SK-N-SH (cell line): ENCODE data around the gene FAM168A. TPM values are rescaled to one million over a fixed set of nuclear protein-coding genes. Genes with fewer than 3 reads are reported as not detected.

Source experiments
- CTCF ChIA-PET: fragments of 300-600, 350-600 bp; formaldehyde crosslinking; extraction: SDS; loops from one replicate; lab custom pipeline; 2021; lab: Yijun Ruan, JAX
- POLR2A ChIA-PET: fragments of 350-600 bp; sonication (Branson Sonifier 250); formaldehyde crosslinking; extraction: SDS; loops from one replicate; lab custom pipeline; 2020; ENCODE audit warnings: antibody characterized with exemption, inconsistent platforms; lab: Yijun Ruan, JAX
- DNase-seq: peaks from one replicate; pipeline ENCODE4 v3.0.0; 2012
- H2AFZ ChIP-seq: fragments of 200-600 bp; sonication (generic); 2 replicates; pipeline ENCODE4 v1.8.1; 2016; ENCODE audit warnings: antibody characterized with exemption, mild to moderate bottlenecking, low read depth
- H3F3A ChIP-seq: fragments of 200-600 bp; sonication (generic); replicated peaks from 2 replicates; pipeline ENCODE3; 2016; ENCODE audit warnings: antibody characterized with exemption, mild to moderate bottlenecking; ENCODE audit not compliant: insufficient read depth
- H3K27ac ChIP-seq, 2 experiments: fragments of 200-500 bp in 1 of 2; fragments of 200-600 bp in 1 of 2; sonication (Bioruptor generic) in 1 of 2; sonication (generic), shearing (Covaris generic) in 1 of 2; 2 replicates each; pipeline versions ENCODE4 v1.5.1 to v1.6.1; 2014 to 2016; ENCODE audit warnings: low read depth in 2 of 2, inconsistent platforms in 1 of 2, low read length in 1 of 2, mild to moderate bottlenecking in 1 of 2, mixed read lengths in 1 of 2
- H3K27me3 ChIP-seq: fragments of 200-600 bp; sonication (generic), shearing (Covaris generic); 2 replicates; pipeline ENCODE4 v1.6.1; 2016; ENCODE audit warnings: mixed run types; ENCODE audit not compliant: insufficient read depth
- H3K36me3 ChIP-seq, 2 experiments: fragments of 200-500 bp in 1 of 2; fragments of 200-600 bp in 1 of 2; sonication (Bioruptor generic) in 1 of 2; sonication (generic) in 1 of 2; replicated peaks in 1 of 2; 2 replicates each; pipeline versions ENCODE3 to v1.5.1; 2014 to 2016; ENCODE audit warnings: low read length in 1 of 2, mild to moderate bottlenecking in 1 of 2; ENCODE audit not compliant: insufficient read depth in 2 of 2, control insufficient read depth in 1 of 2
- H3K4me1 ChIP-seq, 2 experiments: fragments of 200-500 bp in 1 of 2; fragments of 200-600 bp in 1 of 2; sonication (Bioruptor generic) in 1 of 2; sonication (generic), shearing (Covaris generic) in 1 of 2; 2 replicates each; pipeline versions ENCODE4 v1.5.1 to v1.6.1; 2014 to 2016; ENCODE audit warnings: low read depth in 1 of 2, low read length in 1 of 2, mixed run types in 1 of 2; ENCODE audit not compliant: insufficient read depth in 2 of 2, control insufficient read depth in 1 of 2
- H3K4me2 ChIP-seq: fragments of 200-600 bp; sonication (generic), shearing (Covaris generic); 2 replicates; pipeline ENCODE4 v1.6.1; 2017; ENCODE audit warnings: mixed run types
- H3K4me3 ChIP-seq, 2 experiments: fragments of 200-500 bp in 1 of 2; fragments of 200-600 bp in 1 of 2; sonication (Bioruptor generic) in 1 of 2; sonication (generic), shearing (Covaris generic) in 1 of 2; 2 replicates each; pipeline versions ENCODE4 v1.5.1 to v1.8.1; 2014 to 2016; ENCODE audit warnings: low read depth in 2 of 2, inconsistent platforms in 1 of 2, low read length in 1 of 2, mild to moderate bottlenecking in 1 of 2, mixed read lengths in 1 of 2, moderate library complexity in 1 of 2
- H3K79me2 ChIP-seq: fragments of 200-600 bp; sonication (generic); 2 replicates; pipeline ENCODE4 v1.8.1; 2017; ENCODE audit warnings: mild to moderate bottlenecking; ENCODE audit not compliant: insufficient read depth
- H3K9ac ChIP-seq: fragments of 200-600 bp; sonication (generic); 2 replicates; pipeline ENCODE4 v1.6.1; 2017; ENCODE audit warnings: mixed run types
- H3K9me2 ChIP-seq: fragments of 200-600 bp; sonication (generic); 2 replicates; pipeline ENCODE4 v1.6.1; 2017; ENCODE audit warnings: mixed run types
- H3K9me3 ChIP-seq: fragments of 200-600 bp; sonication (generic); 2 replicates; pipeline ENCODE4 v1.6.1; 2017; ENCODE audit warnings: mixed run types, mild to moderate bottlenecking, moderate library complexity
- H4K20me1 ChIP-seq: fragments of 200-600 bp; sonication (generic); 2 replicates; pipeline ENCODE4 v1.6.1; 2017; ENCODE audit warnings: mild to moderate bottlenecking, mixed run types; ENCODE audit not compliant: insufficient read depth
- CTCF ChIP-seq: fragments of 200-600 bp; sonication (generic); IDR thresholded peaks from 2 replicates; pipeline ENCODE4 v1.6.1; 2017; ENCODE audit warnings: antibody characterized with exemption, mild to moderate bottlenecking, moderate library complexity
- ELF1 ChIP-seq: IDR thresholded peaks from 2 replicates; pipeline ENCODE4 v1.4.0; 2012
- EZH2phosphoT487 ChIP-seq: fragments of 200-600 bp; sonication (generic); IDR thresholded peaks from 2 replicates; pipeline ENCODE4 v1.6.1; 2017; ENCODE audit warnings: low read depth, mixed run types, mild to moderate bottlenecking, antibody characterized with exemption, moderate library complexity, borderline replicate concordance
- FOSL2 ChIP-seq: IDR thresholded peaks from 2 replicates; pipeline ENCODE4 v1.4.0; 2012; ENCODE audit warnings: low read depth, mild to moderate bottlenecking, moderate library complexity, borderline replicate concordance
- FOXJ3 ChIP-seq: sonication (generic); formaldehyde crosslinking; IDR thresholded peaks from 2 replicates; pipeline ENCODE4 v1.5.1; 2020; ENCODE audit warnings: mild to moderate bottlenecking, missing genetic modification reagents
- NFIC ChIP-seq: IDR thresholded peaks from 2 replicates; pipeline ENCODE4 v1.4.0; 2012; ENCODE audit warnings: borderline replicate concordance
- RAD21 ChIP-seq: IDR thresholded peaks from 2 replicates; pipeline ENCODE4 v1.6.1; 2012; ENCODE audit warnings: mild to moderate bottlenecking, low read length
- RCOR1 ChIP-seq: fragments of 150-350 bp; IDR thresholded peaks from 2 replicates; pipeline ENCODE4 v1.6.1; 2017; ENCODE audit warnings: antibody characterized with exemption, low read length
- RFX5 ChIP-seq: IDR thresholded peaks from 2 replicates; pipeline ENCODE4 v1.6.1; 2012; ENCODE audit warnings: mild to moderate bottlenecking, improper control_type of control experiment, low read length
- RXRA ChIP-seq: IDR thresholded peaks from 2 replicates; pipeline ENCODE4 v1.4.0; 2012; ENCODE audit warnings: low read depth, mild to moderate bottlenecking, borderline replicate concordance
- SMC3 ChIP-seq: IDR thresholded peaks from 2 replicates; pipeline ENCODE4 v1.6.1; 2012; ENCODE audit warnings: low read depth, low read length, improper control_type of control experiment
- TCF12 ChIP-seq: IDR thresholded peaks from 2 replicates; pipeline ENCODE4 v1.4.0; 2012
- YY1 ChIP-seq: IDR thresholded peaks from 2 replicates; pipeline ENCODE4 v1.4.0; 2012; ENCODE audit warnings: low read depth, mild to moderate bottlenecking
- WGBS: methylation state at CpG from one replicate; pipeline ENCODE4 v1.1.6; 2017; ENCODE audit warnings: low lambda C conversion rate; 5-methylcytosine and 5-hydroxymethylcytosine counted together
- polyA plus RNA-seq, 3 experiments: library from polyadenylated mRNA; depleted of rRNA; stranded (reverse); fragments of >200 nt; gene quantifications; 2 replicates each; pipeline ENCODE4 v1.2.3, GENCODE V29; 2012
- TF ChIP-seq, protein P1 (sequence below): IDR thresholded peaks from 2 replicates; pipeline ENCODE4; 2012

The FAM168A gene
- polyA plus RNA-seq, 1 of the 3 experiments (the other 2 are of a cell fraction): 17.8 TPM

GRCh38 chr11:73508243-73509176 lies 89.4 kb downstream of the FAM168A start:
- H3K27ac ChIP-seq: no peak overlapping the region
- no peaks in the 10 kb centered on the region for H3K36me3 ChIP-seq
- no peak overlapping the region for H3K9ac ChIP-seq
- DNase-seq: no peak
- H3K9me3 ChIP-seq: no peaks in the 10 kb centered on the region
- no peak overlapping the region for H3K4me2 ChIP-seq
- ChIA-PET POLR2A (no interaction called here), CTCF (interaction anchor here (1.2 to 5.4 kb wide), 2 partner anchors 13 to 29 kb away, joined by 4 to 36 read pairs; no protein-coding TSS in a partner anchor)
- H3F3A ChIP-seq: peaks cover 12% of the 10 kb centered on the region
- no peak overlapping the region for H3K4me3 ChIP-seq
- H3K4me1 ChIP-seq: peaks cover 0 to 6% of the 10 kb centered on the region in 2 experiments; a peak in 3 of 4 replicates
- 95% methylated on average over 10 of the region's 10 CpGs for WGBS
- H3K79me2 ChIP-seq: peaks cover 26% of the 10 kb centered on the region; the same call in 1 of the 2 replicates
- no peak overlapping the region for H2AFZ ChIP-seq
- H3K27me3 ChIP-seq: no peaks in the 10 kb centered on the region
- H4K20me1 ChIP-seq: no peaks in the 10 kb centered on the region
- no peaks in the 10 kb centered on the region for H3K9me2 ChIP-seq
- TF ChIP-seq NFIC (no peak), EZH2phosphoT487 (no peak), TCF12 (no peak), CTCF (no peak), RAD21 (no peak), FOXJ3 (CRISPR knock-in tag) (no peak), RXRA (no peak), RCOR1 (no peak), SMC3 (no peak), RFX5 (no peak), YY1 (no peak), ELF1 (no peak)
- TF ChIP-seq, protein P1, sequence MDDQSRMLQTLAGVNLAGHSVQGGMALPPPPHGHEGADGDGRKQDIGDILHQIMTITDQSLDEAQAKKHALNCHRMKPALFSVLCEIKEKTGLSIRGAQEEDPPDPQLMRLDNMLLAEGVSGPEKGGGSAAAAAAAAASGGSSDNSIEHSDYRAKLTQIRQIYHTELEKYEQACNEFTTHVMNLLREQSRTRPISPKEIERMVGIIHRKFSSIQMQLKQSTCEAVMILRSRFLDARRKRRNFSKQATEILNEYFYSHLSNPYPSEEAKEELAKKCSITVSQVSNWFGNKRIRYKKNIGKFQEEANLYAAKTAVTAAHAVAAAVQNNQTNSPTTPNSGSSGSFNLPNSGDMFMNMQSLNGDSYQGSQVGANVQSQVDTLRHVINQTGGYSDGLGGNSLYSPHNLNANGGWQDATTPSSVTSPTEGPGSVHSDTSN: no peak

DNA sequence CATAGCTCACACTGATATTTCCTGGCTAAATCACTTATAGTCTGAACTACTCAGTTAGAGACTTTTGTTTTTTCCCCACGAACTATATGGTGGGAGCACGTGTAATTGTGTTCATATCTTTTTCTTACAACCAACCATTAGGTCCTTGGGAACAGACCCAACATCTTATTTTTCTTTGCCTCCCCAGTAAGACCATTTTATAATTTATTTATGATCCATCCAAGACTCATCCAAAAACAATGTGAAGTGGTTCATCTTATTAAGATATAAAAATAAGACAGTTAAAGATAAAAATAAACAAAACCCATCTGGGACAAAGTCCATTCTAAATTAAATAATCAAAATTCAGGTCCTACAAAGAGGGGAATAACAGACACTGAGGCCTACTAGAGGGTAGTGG lies 90.8 kb downstream of the FAM168A start:
- H3K27me3 ChIP-seq: no peaks in the 10 kb centered on the region
- H3K4me2 ChIP-seq: peak overlapping the region; percentile 45; the same call in 1 of the 2 replicates
- H4K20me1 ChIP-seq: no peaks in the 10 kb centered on the region
- peaks cover 0 to 6% of the 10 kb centered on the region in 2 experiments; a peak in 3 of 4 replicates for H3K4me1 ChIP-seq
- peaks cover 39% of the 10 kb centered on the region for H3K79me2 ChIP-seq
- CTCF ChIA-PET: interaction anchor here (1.4 kb wide), 1 partner anchor 119 kb away, joined by 3 read pairs; no protein-coding TSS in a partner anchor
- POLR2A ChIA-PET: no interaction called here
- H3K27ac ChIP-seq: peak overlapping the region in 1 of 2 experiments; percentile 60; a peak in 2 of 4 replicates
- H3K9ac ChIP-seq: no peak overlapping the region
- DNase-seq: no peak
- no peak overlapping the region for H3K4me3 ChIP-seq
- peaks cover 12% of the 10 kb centered on the region for H3F3A ChIP-seq
- no peaks in the 10 kb centered on the region for H3K9me3 ChIP-seq
- 90% methylated on average over 2 of the region's 2 CpGs for WGBS
- H3K36me3 ChIP-seq: no peaks in the 10 kb centered on the region
- TF ChIP-seq RCOR1 (no peak), FOSL2 (peak; percentile 17; the same call in 1 of the 2 replicates), YY1 (no peak)
- no peaks in the 10 kb centered on the region for H3K9me2 ChIP-seq
- H2AFZ ChIP-seq: no peak overlapping the region
